HCT116 (cell line): ENCODE results near the gene STK32C. TPM values are rescaled to one million over a fixed set of nuclear protein-coding genes. Genes with fewer than 3 reads are reported as not detected.

Source experiments
- ATAC-seq: fragments of 200-7000 bp; cut with Tn5 transposase; 2 replicates; pipeline ENCODE4 v1.9.1; 2020; ENCODE audit warnings: mild to moderate bottlenecking, moderate library complexity
- BruUV-seq: library from RNA; stranded (reverse); fragments of 400-500 nt; replicated peaks from 2 replicates; lab custom pipeline; 2021; lab: Mats Ljungman, UMichigan
- CTCF ChIA-PET: fragments of 300-600 bp; sonication (Branson Sonifier 250); formaldehyde crosslinking; loops from one replicate; lab custom pipeline; 2021; ENCODE audit warnings: antibody characterized with exemption; lab: Charles Lee
- POLR2A ChIA-PET: fragments of 300-600, 350-600 bp; sonication (Branson Sonifier 250); formaldehyde crosslinking; loops from one replicate; lab custom pipeline; 2021; ENCODE audit warnings: antibody characterized with exemption; lab: Charles Lee
- RAD21 ChIA-PET, 2 experiments: fragments of 300-600 bp; sonication (Branson Sonifier 250); formaldehyde crosslinking; loops; one replicate each; lab custom pipeline; 2023; ENCODE audit warnings: low total read pairs in 2 of 2; ENCODE audit not compliant: uncharacterized antibody in 2 of 2, unreplicated experiment in 2 of 2, low non-redundant PET in 1 of 2; lab: Charles Lee
- DNase-seq: peaks from one replicate; pipeline ENCODE4 v3.0.0-alpha.2; 2010; ENCODE audit warnings: low read depth, low spot score
- H2AFZ ChIP-seq: fragments of 200-600 bp; shearing (Covaris generic), sonication (generic); 2 replicates; pipeline ENCODE4 v1.6.1; 2017; ENCODE audit warnings: low read depth, mixed run types, mixed read lengths, antibody characterized with exemption, low read length; ENCODE audit not compliant: poor library complexity, severe bottlenecking
- H3K27ac ChIP-seq: 2 replicates; pipeline ENCODE4 v1.5.1; 2012; ENCODE audit warnings: low read depth, low read length
- H3K27me3 ChIP-seq: fragments of 200-600 bp; sonication (generic); 2 replicates; pipeline ENCODE4 v1.6.1; 2016; ENCODE audit warnings: mixed run types, low read length, mixed read lengths; ENCODE audit not compliant: insufficient read depth
- H3K36me3 ChIP-seq, 2 experiments: fragments of 200-500 bp in 1 of 2; fragments of 200-600 bp in 1 of 2; sonication (Bioruptor generic) in 1 of 2; sonication (generic) in 1 of 2; 2 replicates each; pipeline versions ENCODE4 v1.5.1 to v1.6.1; 2014 to 2016; ENCODE audit warnings: low read length in 2 of 2, inconsistent platforms in 1 of 2, mixed read lengths in 1 of 2, mixed run types in 1 of 2; ENCODE audit not compliant: insufficient read depth in 2 of 2, control insufficient read depth in 1 of 2
- H3K4me1 ChIP-seq, 2 experiments: fragments of 200-600 bp in 1 of 2; sonication (generic) in 1 of 2; 2 replicates each; pipeline versions ENCODE4 v1.5.1 to v1.6.1; 2012 to 2017; ENCODE audit warnings: low read length in 2 of 2, inconsistent platforms in 1 of 2, mild to moderate bottlenecking in 1 of 2, mixed read lengths in 1 of 2, mixed run types in 1 of 2, moderate library complexity in 1 of 2; ENCODE audit not compliant: insufficient read depth in 2 of 2, control insufficient read depth in 1 of 2
- H3K4me2 ChIP-seq: fragments of 200-600 bp; sonication (generic); 2 replicates; pipeline ENCODE4 v1.6.1; 2017; ENCODE audit warnings: mixed run types, low read length, mixed read lengths
- H3K4me3 ChIP-seq, 2 experiments: fragments of 200-600 bp in 1 of 2; sonication (generic) in 1 of 2; replicated peaks in 1 of 2; 2 replicates each; pipeline ENCODE4 v1.5.1; 2011 to 2016; ENCODE audit warnings: low read length in 2 of 2, control low read depth in 1 of 2, low read depth in 1 of 2, mild to moderate bottlenecking in 1 of 2, mixed read lengths in 1 of 2, mixed run types in 1 of 2
- H3K79me2 ChIP-seq: fragments of 200-600 bp; sonication (generic); 2 replicates; pipeline ENCODE4 v1.6.1; 2017; ENCODE audit warnings: mild to moderate bottlenecking, mixed run types, low read length, moderate library complexity, mixed read lengths; ENCODE audit not compliant: insufficient read depth
- H3K9ac ChIP-seq: fragments of 200-600 bp; sonication (generic); 2 replicates; pipeline ENCODE4 v1.6.1; 2016; ENCODE audit warnings: low read length, mixed read lengths
- H3K9me2 ChIP-seq: fragments of 200-600 bp; sonication (generic), shearing (Covaris generic); 2 replicates; pipeline ENCODE4 v1.6.1; 2017; ENCODE audit warnings: mixed run types, mild to moderate bottlenecking, moderate library complexity; ENCODE audit not compliant: insufficient read depth
- H3K9me3 ChIP-seq, 2 experiments: fragments of 200-500 bp in 1 of 2; fragments of 200-600 bp in 1 of 2; sonication (Bioruptor generic) in 1 of 2; sonication (generic) in 1 of 2; 2 replicates each; pipeline ENCODE4 v1.6.1; 2014 to 2017; ENCODE audit warnings: low read length in 2 of 2, mixed read lengths in 2 of 2, inconsistent platforms in 1 of 2, low read depth in 1 of 2, mild to moderate bottlenecking in 1 of 2, mixed run types in 1 of 2, moderate library complexity in 1 of 2; ENCODE audit not compliant: control insufficient read depth in 1 of 2, insufficient read depth in 1 of 2
- H4K20me1 ChIP-seq: fragments of 200-600 bp; sonication (generic), shearing (Covaris generic); 2 replicates; pipeline ENCODE4 v1.6.1; 2017; ENCODE audit warnings: mixed run types, mild to moderate bottlenecking, moderate library complexity; ENCODE audit not compliant: insufficient read depth
- CEBPB ChIP-seq: IDR thresholded peaks from 2 replicates; pipeline ENCODE4 v1.6.1; 2012; ENCODE audit warnings: low read depth
- ELF1 ChIP-seq: IDR thresholded peaks from 2 replicates; pipeline ENCODE4 v1.6.1; 2012; ENCODE audit warnings: low read depth, borderline replicate concordance
- EZH2 ChIP-seq: fragments of 200-600 bp; sonication (generic); IDR thresholded peaks from 2 replicates; pipeline ENCODE4 v1.6.1; 2017; ENCODE audit warnings: antibody characterized with exemption, mixed run types
- EZH2phosphoT487 ChIP-seq: fragments of 200-600 bp; IDR thresholded peaks from 2 replicates; pipeline ENCODE4 v1.6.1; 2018; ENCODE audit warnings: antibody characterized with exemption, borderline replicate concordance
- FOSL1 ChIP-seq: IDR thresholded peaks from 2 replicates; pipeline ENCODE4 v1.6.1; 2012; ENCODE audit warnings: low read depth
- POLR2AphosphoS5 ChIP-seq: IDR thresholded peaks from 2 replicates; pipeline ENCODE4 v1.6.1; 2011; ENCODE audit warnings: mild to moderate bottlenecking, low read depth, low read length, moderate library complexity
- RAD21 ChIP-seq: IDR thresholded peaks from 2 replicates; pipeline ENCODE4 v1.6.1; 2012; ENCODE audit warnings: low read depth, mild to moderate bottlenecking
- SIN3A ChIP-seq: IDR thresholded peaks from 2 replicates; pipeline ENCODE4 v1.6.1; 2012; ENCODE audit warnings: low read depth
- SRF ChIP-seq: IDR thresholded peaks from 2 replicates; pipeline ENCODE4 v1.6.1; 2012; ENCODE audit warnings: low read depth
- TCF7L2 ChIP-seq: IDR thresholded peaks from 2 replicates; pipeline ENCODE4 v1.7.0; 2011; ENCODE audit warnings: borderline replicate concordance, inconsistent platforms; ENCODE audit not compliant: insufficient read depth, insufficient read length; ENCODE audit errors: extremely low read depth
- YY1 ChIP-seq: IDR thresholded peaks from 2 replicates; pipeline ENCODE4 v1.6.1; 2011; ENCODE audit warnings: low read length, low read depth, moderate library complexity, mild to moderate bottlenecking; ENCODE audit not compliant: insufficient replicate concordance; ENCODE audit errors: extremely low read depth
- ZBTB33 ChIP-seq: IDR thresholded peaks from 2 replicates; pipeline ENCODE4 v1.6.1; 2011; ENCODE audit warnings: mild to moderate bottlenecking, low read length, moderate library complexity; ENCODE audit not compliant: insufficient replicate concordance; ENCODE audit errors: extremely low read depth
- ZFX ChIP-seq: fragments of 450-650 bp; IDR thresholded peaks from 2 replicates; pipeline ENCODE4 v1.6.1; 2017
- ZNF274 ChIP-seq: fragments of 200-500 bp; sonication (Bioruptor generic); IDR thresholded peaks from 2 replicates; pipeline ENCODE4 v1.6.1; 2014; ENCODE audit warnings: mild to moderate bottlenecking, low read depth, low read length, inconsistent platforms
- intact Hi-C: fragments of 100-400 bp; cut with micrococcal nuclease; formaldehyde crosslinking; loops from 2 replicates; pipeline ENCODE4 v1.10.0; 2022
- total RNA-seq: library from RNA; stranded (reverse); gene quantifications from one replicate; pipeline ENCODE4 v1.2.1, GENCODE V29; 2021; ENCODE audit not compliant: unreplicated experiment
- TF ChIP-seq, protein P1 (sequence below): IDR thresholded peaks from 2 replicates; pipeline ENCODE4 v1.6.1; 2012
- TF ChIP-seq, protein P2 (sequence below): IDR thresholded peaks from 2 replicates; pipeline ENCODE4 v1.6.1; 2012
- TF ChIP-seq, protein P3 (sequence below), 3 experiments: fragments of 200-600 bp in 1 of 3; sonication (generic) in 1 of 3; IDR thresholded peaks in 2 of 3; conservative IDR thresholded peaks in 1 of 3; 2 replicates each; pipeline ENCODE4 v1.5.1; 2012 to 2017; ENCODE audit warnings: low read depth in 2 of 3, low read length in 2 of 3, antibody characterized with exemption in 1 of 3, borderline replicate concordance in 1 of 3, control low read depth in 1 of 3, mild to moderate bottlenecking in 1 of 3, mixed read lengths in 1 of 3, mixed run types in 1 of 3, moderate library complexity in 1 of 3; ENCODE audit not compliant: insufficient read depth in 1 of 3

The STK32C gene
- total RNA-seq, 1 experiment from 2014 or later = 29.7 TPM

GRCh38 chr10:132333386-132333785 is 25.6 kb upstream of the STK32C start:
- Histone ChIP-seq H3K4me3 (no peak overlapping the region), H2AFZ (no peak overlapping the region), H3K4me1 (peaks cover 8 to 23% of the 10 kb centered on the region in 2 experiments; a peak in 2 of 4 replicates), H3K9ac (no peak overlapping the region), H4K20me1 (no peaks in the 10 kb centered on the region), H3K27ac (no peak overlapping the region), H3K4me2 (0 out of 2 replicates have a peak overlapping the region, but pooled peaks have one; percentile 79), H3K9me3 (no peaks in the 10 kb centered on the region), H3K27me3 (no peaks in the 10 kb centered on the region), H3K36me3 (no peaks in the 10 kb centered on the region), H3K9me2 (no peaks in the 10 kb centered on the region), H3K79me2 (peaks cover 31% of the 10 kb centered on the region)
- POLR2A ChIA-PET = no interaction called here
- CTCF ChIA-PET = no interaction called here
- TF ChIP-seq, protein P1, sequence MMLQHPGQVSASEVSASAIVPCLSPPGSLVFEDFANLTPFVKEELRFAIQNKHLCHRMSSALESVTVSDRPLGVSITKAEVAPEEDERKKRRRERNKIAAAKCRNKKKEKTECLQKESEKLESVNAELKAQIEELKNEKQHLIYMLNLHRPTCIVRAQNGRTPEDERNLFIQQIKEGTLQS = no peak
- TF ChIP-seq EZH2phosphoT487 (no peak), ELF1 (no peak), POLR2AphosphoS5 (no peak), SIN3A (no peak), YY1 (no peak), ZBTB33 (no peak)
- ATAC-seq (no peak), DNase-seq (no peak)
- intact Hi-C loops = no loop called here
- BruUV-seq = no TSS peak
- RAD21 ChIA-PET = no interaction called here

GRCh38 chr10:132332433-132332754 is 24.6 kb upstream of the STK32C start:
- Histone ChIP-seq H3K4me1 (peaks cover 8 to 23% of the 10 kb centered on the region in 2 experiments; a peak in 2 of 4 replicates), H3K9me3 (no peaks in the 10 kb centered on the region), H3K9me2 (no peaks in the 10 kb centered on the region), H4K20me1 (no peaks in the 10 kb centered on the region), H3K27ac (peak overlapping the region; percentile 68), H3K4me2 (peak overlapping the region; percentile 79), H3K4me3 (peak overlapping the region; percentile 60 to 61), H3K9ac (peak overlapping the region; percentile 69), H3K27me3 (no peaks in the 10 kb centered on the region), H2AFZ (no peak overlapping the region), H3K79me2 (peaks cover 33% of the 10 kb centered on the region), H3K36me3 (no peaks in the 10 kb centered on the region)
- DNase-seq (no peak), ATAC-seq (no peak)
- POLR2A ChIA-PET = no interaction called here
- BruUV-seq = no TSS peak
- intact Hi-C loops = no loop called here
- CTCF ChIA-PET = no interaction called here
- RAD21 ChIA-PET = no interaction called here
- TF ChIP-seq EZH2 (no peak), FOSL1 (no peak), RAD21 (no peak), ZNF274 (no peak), CEBPB (no peak), ELF1 (no peak), TCF7L2 (no peak), ZFX (no peak), SRF (no peak), POLR2AphosphoS5 (no peak), SIN3A (no peak)
- TF ChIP-seq, protein P2, sequence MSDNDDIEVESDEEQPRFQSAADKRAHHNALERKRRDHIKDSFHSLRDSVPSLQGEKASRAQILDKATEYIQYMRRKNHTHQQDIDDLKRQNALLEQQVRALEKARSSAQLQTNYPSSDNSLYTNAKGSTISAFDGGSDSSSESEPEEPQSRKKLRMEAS = no peak
- TF ChIP-seq, protein P1 = no peak
- TF ChIP-seq, protein P3, sequence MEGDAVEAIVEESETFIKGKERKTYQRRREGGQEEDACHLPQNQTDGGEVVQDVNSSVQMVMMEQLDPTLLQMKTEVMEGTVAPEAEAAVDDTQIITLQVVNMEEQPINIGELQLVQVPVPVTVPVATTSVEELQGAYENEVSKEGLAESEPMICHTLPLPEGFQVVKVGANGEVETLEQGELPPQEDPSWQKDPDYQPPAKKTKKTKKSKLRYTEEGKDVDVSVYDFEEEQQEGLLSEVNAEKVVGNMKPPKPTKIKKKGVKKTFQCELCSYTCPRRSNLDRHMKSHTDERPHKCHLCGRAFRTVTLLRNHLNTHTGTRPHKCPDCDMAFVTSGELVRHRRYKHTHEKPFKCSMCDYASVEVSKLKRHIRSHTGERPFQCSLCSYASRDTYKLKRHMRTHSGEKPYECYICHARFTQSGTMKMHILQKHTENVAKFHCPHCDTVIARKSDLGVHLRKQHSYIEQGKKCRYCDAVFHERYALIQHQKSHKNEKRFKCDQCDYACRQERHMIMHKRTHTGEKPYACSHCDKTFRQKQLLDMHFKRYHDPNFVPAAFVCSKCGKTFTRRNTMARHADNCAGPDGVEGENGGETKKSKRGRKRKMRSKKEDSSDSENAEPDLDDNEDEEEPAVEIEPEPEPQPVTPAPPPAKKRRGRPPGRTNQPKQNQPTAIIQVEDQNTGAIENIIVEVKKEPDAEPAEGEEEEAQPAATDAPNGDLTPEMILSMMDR (IDR thresholded peaks at IDR 0.05 in 2 of 3, conservative IDR thresholded peaks at IDR 0.05 in 1 of 3; ENCODE audit: borderline replicate concordance in 1 of 3, insufficient read depth in 1 of 3, low read depth in 2 of 3, low read length in 2 of 3) = no peak
